GM21526 (cell line): Measurements from ENCODE around the gene RAB1B.
"Not testable (repeated sequence)": the region's sequence is repeated elsewhere in the genome, so short reads cannot be mapped to it uniquely, and the experiment has no call there.

Experiments
- ATAC-seq: cut with Tn5 transposase; IDR thresholded peaks from one replicate; pipeline ENCODE4 v1.9.1; 2021; ENCODE audit warnings: moderate library complexity; ENCODE audit not compliant: unreplicated experiment, low FRiP score

The RAB1B gene

GRCh38 chr11:66238786-66239413 is 29.5 kb upstream of the RAB1B start:
- no peak for ATAC-seq

- ATAC-seq = no peak
Observed at GRCh38 chr11:66239511-66239910, 28.9 kb upstream of the RAB1B start.

GRCh38 chr11:66239998-66240780 is 28.2 kb upstream of the RAB1B start:
- ATAC-seq = no peak

- no peak for ATAC-seq
Observed at GRCh38 chr11:66240781-66241136, 27.7 kb upstream of the RAB1B start.

- ATAC-seq = no peak
Observed at GRCh38 chr11:66242095-66242765, 26.2 kb upstream of the RAB1B start.

GRCh38 chr11:66243782-66244535 is 24.5 kb upstream of the RAB1B start:
- no peak for ATAC-seq

GRCh38 chr11:66247295-66247694 is 21.1 kb upstream of the RAB1B start:
- ATAC-seq = no peak

- ATAC-seq = no peak
Observed at GRCh38 chr11:66247801-66248200, 20.6 kb upstream of the RAB1B start.

GRCh38 chr11:66248903-66249302 is 19.5 kb upstream of the RAB1B start:
- ATAC-seq = no peak

- ATAC-seq = no peak
Observed at GRCh38 chr11:66251809-66252208, 16.6 kb upstream of the RAB1B start.

- not testable (repeated sequence) for ATAC-seq
Observed at GRCh38 chr11:66253081-66253480, 15.4 kb upstream of the RAB1B start.

- no peak for ATAC-seq
Observed at GRCh38 chr11:66258473-66258893, 10.0 kb upstream of the RAB1B start.

GRCh38 chr11:66259225-66259624 is 9.2 kb upstream of the RAB1B start:
- no peak for ATAC-seq

- ATAC-seq = no peak
Observed at GRCh38 chr11:66259956-66260355, 8.5 kb upstream of the RAB1B start.

GRCh38 chr11:66261578-66261977 is 6.9 kb upstream of the RAB1B start:
- no peak for ATAC-seq

GRCh38 chr11:66262191-66262590 is 6.2 kb upstream of the RAB1B start:
- ATAC-seq = no peak

GRCh38 chr11:66262696-66263095 is 5.7 kb upstream of the RAB1B start:
- ATAC-seq = no peak

GRCh38 chr11:66263231-66263630 is 5.2 kb upstream of the RAB1B start:
- ATAC-seq = no peak

- no peak for ATAC-seq
Observed at GRCh38 chr11:66263785-66264184, 4.7 kb upstream of the RAB1B start.

- ATAC-seq = no peak
Observed at GRCh38 chr11:66264383-66264782, 4.1 kb upstream of the RAB1B start.

- ATAC-seq = no peak
Observed at GRCh38 chr11:66264914-66265313, 3.5 kb upstream of the RAB1B start.
